Esophagus squamous epithelium (tissue), 5 donors: ENCODE results near the gene GABARAPL1. TPM values are rescaled to one million over a fixed set of nuclear protein-coding genes. Genes with fewer than 3 reads are reported as not detected.

Source experiments
- DNase-seq: peaks from one replicate; lab custom pipeline; 2025; lab: John Stamatoyannopoulos, UW
- H3K27ac ChIP-seq, 4 donors: fragments of 200-600 bp; sonication (generic); one replicate each; pipeline ENCODE4 v1.5.1; 2016 to 2019; ENCODE audit warnings: mild to moderate bottlenecking in 1 of 4
- H3K27me3 ChIP-seq, 4 donors: fragments of 200-600 bp; sonication (generic); 1 replicate in 3 of 4; 2 replicates in 1 of 4; pipeline versions ENCODE4 v1.5.1 to v1.6.0; 2017 to 2021; ENCODE audit warnings: antibody characterized with exemption in 1 of 4
- H3K36me3 ChIP-seq, 3 donors: fragments of 200-600 bp; sonication (generic); one replicate each; pipeline ENCODE4 v1.5.1; 2016 to 2019
- H3K4me1 ChIP-seq, 3 donors: fragments of 200-600 bp; sonication (generic); one replicate each; pipeline ENCODE4 v1.5.1; 2017 to 2019
- H3K4me3 ChIP-seq, 4 donors: fragments of 200-600 bp; sonication (generic); 1 replicate in 3 of 4; 2 replicates in 1 of 4; pipeline ENCODE4 v1.5.1; 2016 to 2019; ENCODE audit warnings: mild to moderate bottlenecking in 2 of 4, moderate library complexity in 1 of 4
- H3K9me3 ChIP-seq, 3 donors: fragments of 200-600 bp; sonication (generic); one replicate each; pipeline ENCODE4 v1.5.1; 2016 to 2019
- CTCF ChIP-seq, 6 experiments: fragments of 450-650 bp in 4 of 6; fragments of 200-600 bp in 2 of 6; sonication (generic) in 2 of 6; IDR thresholded peaks; one replicate each; pipeline ENCODE4 v1.5.1; 2016 to 2019; ENCODE audit warnings: antibody characterized with exemption in 6 of 6, mild to moderate bottlenecking in 4 of 6, moderate library complexity in 4 of 6
- POLR2A ChIP-seq, 4 donors: fragments of 450-650 bp; IDR thresholded peaks; one replicate each; pipeline ENCODE4 v1.6.1; 2017; ENCODE audit warnings: antibody characterized with exemption in 4 of 4, mild to moderate bottlenecking in 4 of 4, moderate library complexity in 3 of 4
- WGBS, 2 donors: methylation state at CpG; one replicate each; pipeline ENCODE4 v1.1.5; 2018; 5-methylcytosine and 5-hydroxymethylcytosine counted together
- intact Hi-C: fragments of 100-400 bp; cut with DNase I; formaldehyde crosslinking; loops from one replicate; pipeline ENCODE4 v1.15.0; 2022
- total RNA-seq, 4 donors: library from RNA; depleted of rRNA; stranded (reverse); fragments of >200 nt; gene quantifications; one replicate each; pipeline ENCODE4 v1.1.0, GENCODE V29; 2016
- donor health status: DM: yes; HTN: yes; CAD: no.

Gene GABARAPL1
- total RNA-seq, result 10 to 100 TPM; 10.3 to 65.2 (median 24.5) TPM

GRCh38 chr12:10212739-10213131, at the start of gene GABARAPL1:
Gene GABARAPL1, plus strand, starts transcription at chr12:10212877. Its CDS starts 253 bp downstream, at chr12:10213130.
- Histone ChIP-seq H3K36me3 (peaks cover 0 to 7% (median 0%) of the 10 kb centered on the region in 3 donors), H3K27me3 (no peaks in the 10 kb centered on the region), H3K4me3 (peak within 1 kb of the TSS; percentile 54 to 88 (median 84)), H3K4me1 (peaks cover 3 to 39% (median 9%) of the 10 kb centered on the region in 3 donors), H3K9me3 (no peaks in the 10 kb centered on the region), H3K27ac (peak within 1 kb of the TSS; percentile 94 to 100 (median 99))
- DNase-seq, result peak; percentile 15
- 0% methylated on average over 8 to 14 of the region's 35 CpGs for WGBS, 2 donors
- TF ChIP-seq POLR2A (IDR thresholded peaks at IDR 0.05), result peak in 2 of 4 donors; percentile 59 to 70
- TF ChIP-seq CTCF (IDR thresholded peaks at IDR 0.05), result no peak
- intact Hi-C loops, result no loop called here

GRCh38 chr12:10163084-10163483, 49.6 kb upstream of the GABARAPL1 start:
- H3K4me3 ChIP-seq, result no peak overlapping the region
- no peak overlapping the region for H3K27ac ChIP-seq
- H3K9me3 ChIP-seq, result no peaks in the 10 kb centered on the region
- H3K27me3 ChIP-seq, result no peaks in the 10 kb centered on the region
- no peaks in the 10 kb centered on the region for H3K36me3 ChIP-seq
- intact Hi-C loops, result no loop called here
- no peak for DNase-seq
- no peak for TF ChIP-seq POLR2A (IDR thresholded peaks at IDR 0.05)
- WGBS, 2 donors, result 76 to 79% methylated on average over 3 of the region's 3 CpGs
- peaks cover 0 to 31% (median 3%) of the 10 kb centered on the region in 3 donors for H3K4me1 ChIP-seq

GRCh38 chr12:10165421-10165820, 47.3 kb upstream of the GABARAPL1 start:
- Histone ChIP-seq H3K36me3 (no peaks in the 10 kb centered on the region), H3K27ac (no peak overlapping the region), H3K27me3 (no peaks in the 10 kb centered on the region), H3K4me3 (no peak overlapping the region), H3K9me3 (no peaks in the 10 kb centered on the region), H3K4me1 (peaks cover 0 to 28% (median 3%) of the 10 kb centered on the region in 3 donors)
- TF ChIP-seq POLR2A (IDR thresholded peaks at IDR 0.05), result no peak
- TF ChIP-seq CTCF (IDR thresholded peaks at IDR 0.05), result no peak
- WGBS, 2 donors, result 0 to 64% methylated on average over 1 of the region's 1 CpG
- intact Hi-C loops, result no loop called here
- DNase-seq, result no peak

GRCh38 chr12:10167599-10167998, 45.1 kb upstream of the GABARAPL1 start:
- intact Hi-C loops, result no loop called here
- Histone ChIP-seq H3K27ac (no peak overlapping the region), H3K4me1 (peaks cover 0 to 19% (median 0%) of the 10 kb centered on the region in 3 donors), H3K27me3 (no peaks in the 10 kb centered on the region), H3K9me3 (no peaks in the 10 kb centered on the region), H3K4me3 (no peak overlapping the region), H3K36me3 (no peaks in the 10 kb centered on the region)
- no peak for DNase-seq
- no peak for TF ChIP-seq POLR2A (IDR thresholded peaks at IDR 0.05)
- TF ChIP-seq CTCF (IDR thresholded peaks at IDR 0.05), result no peak
- 38 to 44% methylated on average over 5 of the region's 5 CpGs for WGBS, 2 donors

GRCh38 chr12:10169104-10169503, 43.6 kb upstream of the GABARAPL1 start:
- intact Hi-C loops, result no loop called here
- peaks cover 0 to 19% (median 0%) of the 10 kb centered on the region in 3 donors for H3K4me1 ChIP-seq
- no peaks in the 10 kb centered on the region for H3K9me3 ChIP-seq
- H3K27me3 ChIP-seq, result no peaks in the 10 kb centered on the region
- WGBS, 2 donors, result 50 to 71% methylated on average over 3 of the region's 3 CpGs
- H3K36me3 ChIP-seq, result no peaks in the 10 kb centered on the region
- DNase-seq, result no peak
- TF ChIP-seq CTCF (IDR thresholded peaks at IDR 0.05), result no peak
- no peak for TF ChIP-seq POLR2A (IDR thresholded peaks at IDR 0.05)
- H3K4me3 ChIP-seq, result no peak overlapping the region
- no peak overlapping the region for H3K27ac ChIP-seq

GRCh38 chr12:10170216-10170615, 42.5 kb upstream of the GABARAPL1 start:
- peaks cover 0 to 25% (median 2%) of the 10 kb centered on the region in 3 donors for H3K4me1 ChIP-seq
- H3K9me3 ChIP-seq, result no peaks in the 10 kb centered on the region
- DNase-seq, result no peak
- 78 to 87% methylated on average over 4 to 5 of the region's 5 CpGs for WGBS, 2 donors
- no peak overlapping the region for H3K4me3 ChIP-seq
- TF ChIP-seq CTCF (IDR thresholded peaks at IDR 0.05) (no peak), POLR2A (IDR thresholded peaks at IDR 0.05) (no peak)
- no peak overlapping the region for H3K27ac ChIP-seq
- no peaks in the 10 kb centered on the region for H3K36me3 ChIP-seq
- intact Hi-C loops, result no loop called here
- no peaks in the 10 kb centered on the region for H3K27me3 ChIP-seq
